Hematopoietic multipotent progenitor cell treated with erythropoietin and hydrocortisone succinate and interleukin-3 and kit ligand, for 6 days (in vitro differentiated cells): ENCODE data around the gene IRF4.

Experiments used
- DNase-seq: peaks from one replicate; pipeline ENCODE4 v3.0.0-alpha.2; 2015

Gene IRF4

DNA sequence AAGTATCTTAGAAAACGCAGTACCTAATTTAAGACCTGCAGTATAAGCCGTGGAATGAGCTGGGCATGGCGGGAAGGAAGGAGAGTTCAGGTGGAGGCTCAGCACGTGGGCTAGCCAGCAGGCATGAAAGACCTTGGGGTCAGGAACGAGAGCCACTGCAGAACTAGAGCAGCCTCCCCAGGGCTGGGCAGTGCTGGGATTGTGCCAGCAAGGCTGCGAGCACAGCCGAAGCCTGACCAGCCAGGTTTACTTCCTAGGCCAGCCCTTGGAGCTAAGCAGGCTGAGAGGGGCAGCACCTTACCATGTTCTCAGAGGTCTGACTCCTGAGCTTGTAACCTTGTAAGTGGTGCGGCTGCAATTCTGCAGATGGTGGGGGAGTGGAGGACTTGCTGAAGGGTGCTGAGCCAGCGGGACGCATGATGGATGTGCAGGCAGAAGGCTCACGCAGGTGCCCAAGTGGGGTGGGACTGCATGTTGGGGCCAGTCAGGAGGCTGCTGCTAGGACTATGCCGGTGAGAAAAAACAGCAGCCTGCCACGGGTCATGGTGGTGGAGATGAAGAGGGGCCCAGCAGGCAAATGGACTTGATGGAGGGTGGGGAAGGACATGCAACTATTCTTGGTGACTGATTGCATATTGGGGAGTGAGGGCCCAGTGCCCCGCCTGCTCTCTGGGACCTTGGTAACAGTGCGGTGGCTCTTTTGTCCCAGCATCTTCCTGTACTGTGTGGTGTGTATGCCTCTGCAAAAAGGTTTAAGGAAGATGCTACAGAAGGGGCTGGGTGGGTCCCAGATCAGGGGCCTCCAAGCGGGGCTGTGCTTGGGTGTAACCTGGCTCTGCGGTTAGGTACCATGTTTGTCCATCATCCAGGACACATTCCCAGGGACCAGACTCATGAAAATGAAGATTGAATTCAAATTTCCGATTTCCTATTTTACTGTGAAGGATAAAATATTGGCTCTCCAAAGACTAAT is 37.6 kb upstream of the IRF4 start:
- no peak for DNase-seq

DNA sequence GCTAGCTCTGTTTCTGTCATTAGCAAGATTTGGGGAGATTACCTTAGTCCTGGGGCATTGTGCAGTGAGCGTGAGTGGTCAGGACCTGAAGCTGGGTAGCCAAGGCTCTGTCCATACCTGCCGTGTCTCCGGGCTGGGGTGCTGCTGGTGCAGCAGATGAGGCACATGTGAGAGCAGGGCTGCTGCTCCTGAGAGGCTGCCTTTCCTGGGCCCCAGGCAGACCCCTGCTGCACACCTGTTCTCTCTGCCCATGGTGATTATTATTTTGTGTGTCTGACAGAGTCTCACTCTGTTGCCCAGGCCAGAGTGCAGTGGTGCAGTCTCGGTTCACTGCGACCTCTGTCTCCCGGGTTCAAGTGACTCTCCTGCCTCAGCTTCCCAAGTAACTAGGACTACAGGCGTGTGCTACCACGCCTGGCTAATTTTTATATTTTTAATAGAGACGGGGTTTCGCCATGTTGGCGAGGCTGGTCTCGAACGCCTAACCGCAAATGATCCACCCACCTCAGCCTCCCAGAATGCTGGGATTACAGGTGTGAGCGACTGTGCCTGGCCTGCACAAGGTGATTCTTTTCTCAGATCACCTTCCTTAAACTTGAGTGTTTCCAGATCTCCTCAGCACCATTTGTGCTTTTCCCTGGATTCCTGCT is 36.8 kb upstream of the IRF4 start:
- DNase-seq = no peak

DNA sequence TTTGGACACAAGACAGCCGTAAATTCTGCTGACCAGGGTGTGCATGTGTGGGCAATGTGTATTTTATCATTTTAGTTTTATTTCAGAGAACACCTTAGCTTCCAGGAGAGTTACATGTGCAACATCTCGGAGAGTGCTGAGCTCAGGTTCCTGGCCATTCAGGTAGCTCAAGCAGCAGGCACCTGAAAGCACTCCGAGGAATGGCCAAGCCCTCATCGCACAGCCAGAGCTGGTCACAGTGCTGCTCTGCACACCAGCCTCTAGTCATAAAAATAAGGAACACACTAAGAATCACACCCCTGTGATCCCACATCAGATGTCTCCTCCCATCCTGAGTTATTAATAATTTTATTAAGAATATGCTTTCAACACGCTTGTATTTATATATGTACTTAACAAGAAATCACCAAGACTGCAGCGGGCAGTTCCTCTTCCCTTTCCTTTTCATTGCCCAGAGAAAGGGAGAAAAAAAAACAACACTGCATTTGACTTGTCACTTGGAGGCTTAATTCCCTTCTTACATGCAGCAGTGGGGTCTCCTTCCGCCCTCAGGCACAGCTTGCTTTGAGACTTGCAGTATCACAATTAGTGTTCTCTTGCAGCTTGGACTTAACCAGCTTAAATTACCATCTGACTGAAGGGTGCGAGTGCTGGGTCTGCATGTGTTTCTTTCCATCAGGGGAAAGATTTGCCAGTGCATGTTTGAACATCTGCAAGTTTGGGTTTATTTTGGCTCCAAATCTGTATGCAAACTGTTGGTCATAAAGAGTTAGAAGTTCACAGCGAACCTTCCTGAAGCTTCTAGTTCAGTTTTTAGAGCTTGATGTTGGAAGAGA is 36.0 kb upstream of the IRF4 start:
- DNase-seq = no peak

DNA sequence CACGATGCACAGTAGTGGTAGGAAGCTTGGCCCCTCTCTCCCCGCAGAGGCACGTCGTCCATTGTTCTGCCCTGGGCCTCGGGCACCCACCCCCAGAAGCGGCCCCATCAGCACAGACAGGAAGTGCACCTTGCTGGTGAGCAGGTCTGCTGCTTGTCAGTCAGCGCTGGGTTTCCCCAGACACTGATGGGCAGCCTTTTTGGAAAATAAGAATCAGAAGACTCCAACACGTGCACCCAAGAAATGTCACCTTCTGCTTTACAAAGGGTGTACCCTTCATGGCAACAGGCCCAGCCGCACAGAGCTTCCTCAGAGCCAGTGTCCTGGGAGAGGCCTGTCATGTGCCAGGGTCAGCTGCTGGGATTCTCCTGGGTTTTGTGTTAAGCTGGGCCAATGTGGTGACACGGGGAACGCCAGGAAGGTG is 34.7 kb upstream of the IRF4 start:
- no peak for DNase-seq

DNA sequence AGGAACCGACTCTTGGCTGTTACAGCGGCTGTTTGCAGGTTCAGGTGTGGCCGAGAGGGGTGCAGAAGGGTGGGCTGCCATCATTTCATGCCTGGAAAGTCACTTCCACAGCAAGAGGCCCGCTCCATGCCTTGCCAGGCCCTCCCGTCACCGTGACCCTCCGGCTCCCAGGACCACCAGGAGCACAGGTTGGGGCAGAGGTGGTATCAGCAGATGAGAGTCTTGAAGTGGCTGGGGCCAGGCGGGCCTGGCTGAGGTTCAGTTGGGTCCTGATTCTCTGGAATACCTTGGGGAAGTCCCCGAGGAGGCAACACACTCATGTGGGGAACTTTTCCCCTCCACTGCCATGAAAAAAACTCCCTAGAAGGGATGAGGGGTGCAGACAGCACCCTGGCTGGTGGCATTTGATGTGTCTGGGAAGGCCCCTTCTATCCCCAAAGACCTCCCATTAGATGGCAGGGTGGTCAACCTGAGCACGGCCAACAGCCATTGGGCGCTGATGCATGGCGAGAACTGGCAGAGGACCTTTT is 34.2 kb upstream of the IRF4 start:
- no peak for DNase-seq

DNA sequence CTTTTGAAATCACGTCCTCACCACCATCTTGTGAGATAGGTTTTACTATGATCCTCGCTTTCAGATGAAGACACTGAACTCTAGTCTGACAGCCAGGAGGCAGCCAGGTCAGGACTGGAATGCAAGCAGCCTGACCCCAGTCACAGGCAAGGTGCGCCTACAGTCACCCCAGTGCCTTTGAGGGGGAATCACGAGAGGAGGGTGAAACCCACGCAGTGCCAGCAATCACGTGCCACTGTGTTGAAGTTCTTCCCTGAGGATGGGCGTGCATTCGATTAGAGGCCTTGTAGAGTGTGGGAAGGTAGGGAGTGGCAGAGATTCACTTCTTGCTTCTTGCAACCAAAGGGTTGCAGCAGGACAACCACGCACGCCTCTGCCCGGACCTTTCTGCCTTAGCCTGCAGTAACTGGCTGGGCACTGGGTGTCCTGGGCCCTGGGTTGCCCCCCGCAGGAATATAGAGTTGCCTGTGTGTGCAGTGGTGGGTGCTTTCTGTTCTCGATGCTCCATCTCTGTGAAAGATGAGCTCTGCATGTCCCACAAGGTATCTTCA is 33.7 kb upstream of the IRF4 start:
- no peak for DNase-seq

DNA sequence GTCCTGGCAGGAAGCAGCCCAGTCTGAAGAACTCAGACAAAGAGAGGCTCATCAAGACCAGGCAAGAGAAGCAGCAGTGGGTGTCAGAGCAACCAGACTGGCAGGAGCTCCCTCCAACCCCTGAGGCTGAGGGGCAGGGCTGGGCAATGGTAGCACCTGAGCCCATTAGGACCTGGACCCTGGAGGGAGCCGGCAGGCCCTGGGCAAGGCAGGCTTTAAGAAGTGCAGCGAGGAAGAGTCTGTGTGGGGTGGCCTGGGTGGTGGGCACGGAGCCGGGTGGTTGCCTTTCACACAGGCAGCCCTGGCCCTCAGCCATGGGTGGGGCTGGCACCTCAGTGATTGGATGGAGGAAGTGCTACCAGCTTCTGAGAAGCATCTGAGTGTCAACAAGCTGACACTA is 33.1 kb upstream of the IRF4 start:
- no peak for DNase-seq

DNA sequence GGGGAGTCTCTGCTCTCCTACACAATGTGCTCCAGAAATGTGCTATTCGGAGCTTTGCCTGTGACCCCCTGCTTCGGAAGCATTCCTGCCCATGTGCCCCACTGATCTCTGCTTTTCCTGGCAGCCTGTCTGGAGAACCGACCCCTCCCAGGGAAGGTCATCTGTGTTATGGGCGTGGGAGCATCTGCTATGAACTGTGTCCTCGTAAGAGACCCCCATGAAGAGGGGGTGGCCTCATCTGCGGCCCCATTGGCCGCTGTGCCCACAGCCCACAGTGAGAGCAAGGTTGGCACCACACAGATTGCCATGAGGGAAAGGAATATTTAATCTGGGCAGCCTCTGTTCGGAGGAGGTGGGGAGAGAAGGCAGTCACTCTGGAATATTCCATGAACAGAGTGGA is 32.7 kb upstream of the IRF4 start:
- DNase-seq = no peak

DNA sequence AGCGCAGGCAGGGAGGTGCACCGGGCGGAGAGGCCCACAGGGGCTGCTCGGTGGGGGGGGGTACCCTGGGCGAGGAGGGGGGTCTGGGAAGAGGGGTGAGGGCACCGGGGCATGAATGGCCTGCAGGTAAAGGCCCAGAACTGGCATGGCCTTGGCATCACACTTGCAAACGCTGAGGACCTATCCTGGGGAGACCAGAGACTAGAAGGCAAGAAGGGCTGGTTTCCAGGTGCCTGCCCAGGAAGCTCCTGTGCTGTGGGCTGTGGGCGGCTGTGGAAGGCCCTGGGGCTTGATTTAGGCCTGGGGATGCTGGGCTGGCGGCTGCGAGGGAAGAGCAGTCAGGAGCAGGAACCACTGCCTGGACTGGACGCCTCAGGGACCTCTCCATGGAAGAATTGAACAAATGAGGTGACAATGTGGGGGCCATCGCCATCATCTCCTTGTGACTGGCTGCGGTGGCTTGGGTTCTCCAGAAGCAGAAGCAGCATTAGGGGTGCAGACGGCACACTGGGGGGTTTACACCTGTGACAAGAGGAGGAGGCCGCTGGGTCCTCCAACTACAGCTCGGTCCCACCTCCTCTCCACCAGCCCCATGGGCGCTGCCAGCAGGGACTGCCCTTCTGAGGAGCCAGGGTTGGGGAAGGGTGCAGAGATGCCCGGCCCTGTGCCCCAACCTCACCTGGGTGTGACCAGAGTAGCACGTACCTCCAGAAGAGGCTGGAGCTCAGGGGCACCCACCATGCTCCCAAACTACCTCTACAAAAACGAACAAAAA is 32.1 kb upstream of the IRF4 start:
- DNase-seq = no peak

DNA sequence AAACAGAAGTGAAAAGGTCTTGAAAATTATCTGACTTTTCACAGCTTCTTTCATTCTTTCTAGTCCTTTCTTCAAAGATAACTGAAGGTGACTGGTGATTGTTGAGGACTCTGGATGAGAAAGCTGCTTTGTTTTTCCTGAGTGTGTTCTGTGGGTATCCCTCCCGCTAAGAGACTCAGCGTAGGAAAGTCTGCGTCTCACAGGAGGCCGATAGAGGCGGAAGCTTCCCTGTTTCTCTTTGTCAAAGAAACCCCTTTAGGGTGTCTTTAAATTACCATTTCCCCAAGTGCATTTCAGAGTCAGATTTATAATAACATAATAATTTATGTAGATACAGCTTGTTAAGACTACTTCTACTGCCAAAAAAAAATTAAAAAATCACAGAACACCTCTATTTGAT is 31.2 kb upstream of the IRF4 start:
- DNase-seq = no peak

DNA sequence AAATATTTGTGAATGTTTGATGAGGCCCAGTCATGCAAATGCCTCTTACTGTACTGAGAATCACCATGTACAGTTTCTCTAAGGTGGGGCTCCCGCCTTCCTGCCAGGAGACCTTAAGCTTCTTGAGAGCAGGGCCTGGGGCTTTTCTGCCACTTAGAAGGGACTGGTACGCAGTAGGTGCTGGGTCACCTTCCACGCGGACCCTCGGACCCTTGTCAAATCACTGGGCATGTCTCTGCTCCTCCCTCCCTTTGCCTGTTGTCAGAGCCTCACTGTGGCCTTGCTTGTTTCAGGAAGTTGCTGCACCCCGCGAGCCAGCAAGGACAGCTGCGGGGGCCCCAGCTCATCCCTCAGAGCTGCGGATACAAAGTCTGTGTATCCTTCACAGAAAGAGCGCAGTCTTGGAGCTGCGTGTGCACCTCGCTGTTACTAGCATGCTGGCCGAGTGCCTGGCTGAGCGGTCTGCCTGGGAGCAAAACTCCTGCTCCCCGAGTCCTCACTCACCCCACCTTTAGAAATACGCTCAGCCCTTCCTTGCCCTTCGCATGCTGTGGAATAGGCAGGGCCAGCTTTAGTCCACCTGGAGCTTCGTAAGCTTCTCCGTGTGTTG is 30.7 kb upstream of the IRF4 start:
- no peak for DNase-seq

DNA sequence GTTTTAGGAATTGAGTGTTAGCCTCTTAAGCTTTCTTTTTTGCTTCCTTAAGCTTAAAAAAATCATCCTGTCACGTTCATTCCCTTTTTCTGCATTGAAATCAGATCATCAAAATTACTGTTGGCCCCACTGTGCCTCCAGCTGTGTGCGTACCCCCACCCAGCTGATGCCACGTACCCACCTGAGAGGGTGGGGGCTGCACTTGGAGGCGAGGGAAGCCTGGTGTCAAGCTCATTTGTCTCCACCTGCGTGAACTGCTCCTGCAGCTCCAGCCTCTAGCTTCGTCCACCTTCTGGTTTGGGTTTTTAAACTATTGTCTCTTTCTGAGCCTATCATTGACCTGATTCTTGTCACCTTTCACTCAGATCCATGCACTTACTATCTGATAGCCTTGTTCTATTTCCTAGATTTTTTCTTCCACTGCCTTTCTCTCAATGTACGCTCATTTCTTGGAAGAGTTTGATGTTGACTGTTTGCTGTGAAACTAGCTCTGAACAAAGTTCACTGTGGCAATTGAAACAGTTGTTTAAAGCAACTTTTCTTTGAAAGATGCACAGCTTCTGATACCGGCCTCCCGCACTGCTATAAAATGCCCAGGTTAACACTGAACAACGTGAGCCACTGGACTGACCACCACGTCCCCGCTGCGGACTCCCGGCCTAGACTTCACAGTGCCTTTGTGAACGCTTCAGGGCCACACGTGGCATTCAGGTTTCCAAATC is 30.0 kb upstream of the IRF4 start:
- DNase-seq = no peak

DNA sequence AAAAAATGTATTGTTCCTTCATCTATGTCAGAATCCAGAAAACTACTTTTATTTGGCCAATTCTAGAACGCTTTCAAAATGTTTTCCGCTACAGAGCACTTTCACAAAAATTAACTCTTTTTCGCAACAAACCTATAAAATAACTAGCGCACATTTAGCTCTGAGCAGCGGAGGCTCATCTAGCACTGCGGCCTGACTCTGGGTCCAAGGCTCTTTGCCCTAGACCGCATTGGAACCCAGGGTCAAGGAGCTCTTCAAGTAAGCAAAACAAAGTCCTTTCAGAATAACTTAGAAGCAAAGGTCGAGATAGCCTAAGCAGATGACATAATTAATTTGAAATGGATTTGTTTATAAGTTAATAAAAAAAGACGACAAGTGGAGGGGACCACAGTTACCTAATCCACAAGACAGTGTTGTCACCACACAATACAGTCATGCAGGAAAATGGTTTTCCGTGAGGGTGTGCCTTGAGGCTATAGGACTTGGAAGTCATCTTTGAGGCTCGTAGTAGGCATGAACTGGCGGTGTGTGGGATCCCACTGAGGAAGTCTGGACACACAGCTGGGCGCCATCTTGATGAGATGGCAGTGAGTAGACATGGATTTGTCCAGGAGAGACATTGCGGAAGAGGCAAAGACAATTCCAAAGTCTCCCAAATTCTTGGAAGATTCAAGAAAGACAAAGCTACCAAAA is 29.2 kb upstream of the IRF4 start:
- no peak for DNase-seq

DNA sequence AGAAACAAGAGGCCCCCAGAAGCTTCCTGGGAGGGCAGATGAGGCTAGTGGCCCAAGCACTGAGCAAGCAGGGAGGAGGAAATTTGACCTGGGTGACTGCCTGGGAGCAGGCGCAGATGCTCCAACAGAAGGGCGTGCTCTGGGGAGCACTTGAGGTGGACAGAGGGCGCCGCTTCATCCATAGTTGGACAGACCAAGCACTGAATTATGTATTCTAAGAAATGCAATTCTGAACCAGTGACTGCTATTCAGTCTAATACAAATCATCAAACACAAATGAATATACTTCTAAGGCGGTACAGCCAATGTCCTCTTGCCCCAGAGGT is 28.7 kb upstream of the IRF4 start:
- DNase-seq = no peak

DNA sequence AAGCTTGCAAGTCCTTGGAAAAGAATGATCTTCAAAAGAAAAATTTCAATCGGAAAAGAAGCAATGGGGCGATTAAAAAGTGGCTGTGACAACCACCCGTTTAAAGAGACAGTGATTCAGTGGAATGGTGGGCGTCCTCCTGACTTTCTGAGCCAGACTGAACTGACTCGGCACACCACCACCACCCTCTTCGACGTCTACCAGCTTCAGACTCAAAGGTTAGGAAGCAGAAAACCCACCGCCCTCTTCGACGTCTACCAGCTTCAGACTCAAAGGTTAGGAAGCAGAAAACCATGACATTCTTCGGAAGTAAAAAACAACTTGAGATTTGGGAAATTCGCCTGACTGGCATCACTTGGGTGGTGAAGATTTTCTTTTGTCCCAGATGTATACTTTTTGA is 28.3 kb upstream of the IRF4 start:
- no peak for DNase-seq

DNA sequence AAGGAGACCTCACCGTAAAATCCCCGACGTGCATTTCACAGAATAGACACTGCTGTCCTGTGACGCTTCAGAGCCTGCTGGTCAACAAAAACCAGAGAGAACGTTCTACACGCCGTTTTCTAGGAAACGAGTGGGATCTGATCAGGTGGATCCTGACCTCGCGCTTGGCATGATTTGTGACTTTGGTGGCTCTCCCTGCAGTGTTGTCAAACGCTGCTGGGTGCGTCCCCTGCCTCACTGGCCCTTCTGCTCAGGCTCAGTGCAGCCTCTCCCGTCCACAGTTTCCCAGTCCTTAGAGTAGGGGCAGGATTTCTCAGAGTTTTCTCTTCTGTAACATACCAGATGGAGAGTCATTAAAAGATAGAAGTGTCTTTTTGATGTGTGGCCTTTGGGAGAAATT is 27.6 kb upstream of the IRF4 start:
- no peak for DNase-seq

DNA sequence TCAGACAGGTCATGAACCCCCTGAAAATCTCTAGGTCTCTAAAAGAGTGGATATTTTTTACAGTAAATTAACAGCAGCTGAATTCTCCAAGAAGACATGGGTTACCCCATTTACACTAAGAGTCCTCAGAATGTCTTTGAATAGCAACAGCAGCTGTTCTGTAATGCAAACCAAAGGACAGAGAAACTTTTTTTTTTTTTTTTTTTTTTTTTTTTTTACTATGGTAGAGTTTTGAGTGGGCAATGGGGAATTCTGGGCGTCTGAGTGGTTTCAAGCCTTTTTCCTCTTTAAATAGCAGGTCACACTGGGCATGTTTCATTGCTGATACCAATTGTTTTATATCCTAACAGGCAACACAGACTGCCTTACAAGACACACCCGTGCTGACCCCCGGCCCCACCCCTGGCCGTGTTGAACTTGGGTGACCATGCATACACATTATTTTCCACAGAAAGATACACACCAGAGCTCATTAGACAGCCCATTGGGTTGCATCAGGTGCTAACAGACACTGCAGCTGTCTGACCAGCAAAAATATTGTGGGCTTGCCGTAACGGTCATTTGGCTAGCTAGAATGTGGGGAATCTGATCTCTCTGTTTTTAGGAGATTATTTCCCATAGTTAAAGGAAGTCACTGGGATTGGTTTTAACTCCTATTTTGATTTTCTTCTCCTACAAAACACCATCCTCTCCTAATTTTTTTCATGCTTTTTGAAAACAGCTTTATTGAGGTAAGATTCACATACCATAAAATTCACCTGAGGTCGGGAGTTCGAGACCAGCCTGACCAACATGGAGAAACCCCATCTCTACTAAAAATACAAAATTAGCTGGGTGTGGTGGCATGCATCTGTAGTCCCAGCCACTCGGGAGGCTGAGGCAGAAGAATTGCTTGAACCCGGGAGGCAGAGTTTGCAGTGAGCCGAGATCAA is 26.7 kb upstream of the IRF4 start:
- no peak for DNase-seq

DNA sequence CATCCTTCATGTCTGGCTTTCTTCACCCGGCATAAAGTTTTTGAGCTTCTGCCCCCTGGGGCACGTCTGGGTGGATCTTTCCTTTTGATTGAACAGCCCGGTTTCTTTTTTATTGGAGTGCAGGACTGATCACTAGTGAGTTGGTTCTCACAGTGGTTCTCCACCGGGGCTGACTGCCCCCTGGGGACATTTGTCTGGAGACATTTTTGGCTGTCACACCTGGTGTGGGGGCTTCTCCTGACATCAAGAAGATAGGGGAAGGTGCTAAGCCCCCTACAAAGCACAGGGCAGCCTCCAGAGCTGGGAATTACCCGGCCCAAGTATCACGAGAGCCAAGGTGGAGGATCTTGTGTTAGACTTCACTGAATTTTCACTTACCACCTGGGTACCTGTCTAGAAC is 25.7 kb upstream of the IRF4 start:
- no peak for DNase-seq
